Nucleus accumbens (tissue), 56 donors: ENCODE measurements around the gene AKAP8L.
A peak's percentile ranks its signal among the peaks of the same experiment; 100 is the strongest.
"Not testable (repeated sequence)": the region's sequence is repeated elsewhere in the genome, so short reads cannot be mapped to it uniquely, and the experiment has no call there.

ENCODE experiments used
- DNase-seq, 56 donors: peaks; one replicate each; lab custom pipeline; 2025; lab: John Stamatoyannopoulos, UW

Gene AKAP8L

GRCh38 chr19:15421721-15422260 lies 3.0 kb upstream of the AKAP8L start:
- peak in 54 of 56 donors; percentile 5 to 93 (median 77) for DNase-seq

- DNase-seq, result no peak
Observed at GRCh38 chr19:15421136-15421695, 2.4 kb upstream of the AKAP8L start.

- peak in 1 of 56 donors; percentile 1 for DNase-seq
Observed at GRCh38 chr19:15419413-15420025, 731 bp upstream of the AKAP8L start.

- DNase-seq, result peak in 27 of 56 donors; percentile 9 to 69 (median 45)
Observed at GRCh38 chr19:15418231-15418578, 583 bp downstream of the AKAP8L start.

- no peak for DNase-seq
Observed at GRCh38 chr19:15417699-15418098, 1.1 kb downstream of the AKAP8L start.

GRCh38 chr19:15412832-15413231 lies 6.0 kb downstream of the AKAP8L start:
- DNase-seq, result no peak

- not testable (repeated sequence) for DNase-seq
Observed at GRCh38 chr19:15411351-15411750, 7.4 kb downstream of the AKAP8L start.

- peak in 7 of 56 donors; percentile 4 to 23 (median 17) for DNase-seq
Observed at GRCh38 chr19:15404780-15405211, 14.0 kb downstream of the AKAP8L start.

- DNase-seq, result no peak
Observed at GRCh38 chr19:15404097-15404779, 14.6 kb downstream of the AKAP8L start.

GRCh38 chr19:15403151-15403531 lies 15.6 kb downstream of the AKAP8L start:
- no peak for DNase-seq

- no peak for DNase-seq
Observed at GRCh38 chr19:15402411-15403150, 16.2 kb downstream of the AKAP8L start.

- no peak for DNase-seq
Observed at GRCh38 chr19:15401397-15401710, 17.4 kb downstream of the AKAP8L start.

GRCh38 chr19:15400521-15401396 lies 18.0 kb downstream of the AKAP8L start:
- DNase-seq, result no peak

GRCh38 chr19:15399635-15400034 lies 19.2 kb downstream of the AKAP8L start:
- no peak for DNase-seq

GRCh38 chr19:15399234-15399515 lies 19.6 kb downstream of the AKAP8L start:
- no peak for DNase-seq

- no peak for DNase-seq
Observed at GRCh38 chr19:15398501-15399233, 20.1 kb downstream of the AKAP8L start.

- no peak for DNase-seq
Observed at GRCh38 chr19:15397782-15398181, 21.0 kb downstream of the AKAP8L start.

GRCh38 chr19:15397236-15397635 lies 21.6 kb downstream of the AKAP8L start:
- DNase-seq, result no peak

- DNase-seq, result no peak
Observed at GRCh38 chr19:15396436-15396835, 22.4 kb downstream of the AKAP8L start.

GRCh38 chr19:15395251-15395650 lies 23.5 kb downstream of the AKAP8L start:
- DNase-seq, result not testable (repeated sequence)
